NCI-H774 (cell line): ENCODE data around the gene SERINC2.

Experiments
- DNase-seq: peaks from one replicate; lab custom pipeline; 2025; lab: John Stamatoyannopoulos, UW

Gene SERINC2

DNA sequence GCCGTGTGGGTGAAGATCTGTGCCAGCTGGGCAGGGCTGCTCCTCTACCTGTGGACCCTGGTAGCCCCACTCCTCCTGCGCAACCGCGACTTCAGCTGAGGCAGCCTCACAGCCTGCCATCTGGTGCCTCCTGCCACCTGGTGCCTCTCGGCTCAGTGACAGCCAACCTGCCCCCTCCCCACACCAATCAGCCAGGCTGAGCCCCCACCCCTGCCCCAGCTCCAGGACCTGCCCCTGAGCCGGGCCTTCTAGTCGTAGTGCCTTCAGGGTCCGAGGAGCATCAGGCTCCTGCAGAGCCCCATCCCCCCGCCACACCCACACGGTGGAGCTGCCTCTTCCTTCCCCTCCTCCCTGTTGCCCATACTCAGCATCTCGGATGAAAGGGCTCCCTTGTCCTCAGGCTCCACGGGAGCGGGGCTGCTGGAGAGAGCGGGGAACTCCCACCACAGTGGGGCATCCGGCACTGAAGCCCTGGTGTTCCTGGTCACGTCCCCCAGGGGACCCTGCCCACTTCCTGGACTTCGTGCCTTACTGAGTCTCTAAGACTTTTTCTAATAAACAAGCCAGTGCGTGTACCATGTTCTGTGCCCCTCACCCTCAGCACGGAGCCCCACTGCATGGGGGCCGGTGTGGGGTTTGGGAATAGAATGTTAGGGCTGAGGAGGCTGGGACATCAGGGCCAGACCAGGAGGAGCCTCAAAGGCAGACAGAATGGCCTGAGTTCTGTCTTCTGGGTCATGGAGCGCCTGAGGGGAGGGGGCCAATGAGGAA, 21.3 kb downstream of the SERINC2 start:
- no peak for DNase-seq

DNA sequence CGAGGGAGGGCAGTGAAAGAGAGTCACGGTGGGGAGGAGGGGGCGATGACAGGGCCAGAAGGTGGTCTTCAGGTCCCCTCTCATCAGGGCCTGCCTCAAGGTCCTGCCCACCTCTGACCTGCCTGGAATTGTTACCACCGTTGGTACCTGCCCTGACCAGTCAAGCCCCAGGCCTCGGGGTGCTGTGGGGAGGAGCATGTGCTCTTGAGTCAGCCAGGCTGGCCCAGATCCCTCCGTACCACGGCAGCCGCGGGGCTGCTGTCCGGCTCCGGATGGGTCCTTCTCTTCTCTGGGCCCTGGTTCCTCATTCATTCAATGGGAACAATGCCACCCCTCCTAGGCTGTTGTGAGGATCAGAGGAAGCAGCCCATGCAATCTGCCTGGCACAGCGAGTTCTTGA, 22.0 kb downstream of the SERINC2 start:
- no peak for DNase-seq

DNA sequence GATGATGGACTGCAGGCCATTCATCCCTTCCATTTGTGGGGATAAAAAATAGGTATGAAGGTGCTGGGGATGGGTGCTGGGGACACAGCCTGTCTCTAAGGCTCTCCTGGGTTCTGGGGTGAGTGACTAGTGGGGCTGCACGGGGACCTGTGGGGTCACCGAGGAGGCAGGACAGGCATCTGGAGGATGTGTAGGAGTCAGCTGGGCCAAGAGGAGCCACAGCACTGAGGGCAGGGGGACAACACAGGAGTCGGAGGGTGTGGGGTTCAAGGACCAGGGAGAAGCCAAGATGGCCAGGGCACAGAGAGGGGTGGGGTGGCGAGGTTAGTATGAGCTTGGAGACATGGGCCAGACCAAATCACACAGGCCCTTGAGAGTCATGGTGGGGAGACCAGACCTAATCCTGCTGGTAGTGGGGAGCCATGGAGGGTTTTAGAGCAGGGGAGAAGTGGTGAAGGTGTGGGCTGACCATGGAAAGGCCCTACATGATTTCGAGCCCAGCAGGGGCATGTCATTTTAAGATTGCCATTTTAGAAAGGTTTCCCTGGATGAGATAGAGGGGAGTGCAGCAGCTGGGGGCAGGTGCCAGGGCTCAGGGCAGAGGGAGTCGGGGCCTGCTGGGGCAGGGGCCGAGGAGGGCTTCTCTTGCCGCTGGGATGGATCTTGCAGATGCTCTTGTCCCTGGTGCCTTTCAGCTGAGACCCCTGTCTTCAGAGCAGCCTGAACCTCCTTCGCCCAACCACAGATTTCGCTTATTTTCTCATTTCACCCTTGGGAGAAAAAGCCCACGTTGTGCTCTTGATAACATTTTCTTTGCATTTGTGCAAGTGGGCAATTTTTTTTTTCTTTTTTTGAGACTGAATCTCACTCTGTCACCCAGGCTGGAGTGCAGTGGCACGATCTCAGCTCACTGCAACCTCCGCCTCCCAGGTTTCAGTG, 22.7 kb downstream of the SERINC2 start:
- no peak for DNase-seq

DNA sequence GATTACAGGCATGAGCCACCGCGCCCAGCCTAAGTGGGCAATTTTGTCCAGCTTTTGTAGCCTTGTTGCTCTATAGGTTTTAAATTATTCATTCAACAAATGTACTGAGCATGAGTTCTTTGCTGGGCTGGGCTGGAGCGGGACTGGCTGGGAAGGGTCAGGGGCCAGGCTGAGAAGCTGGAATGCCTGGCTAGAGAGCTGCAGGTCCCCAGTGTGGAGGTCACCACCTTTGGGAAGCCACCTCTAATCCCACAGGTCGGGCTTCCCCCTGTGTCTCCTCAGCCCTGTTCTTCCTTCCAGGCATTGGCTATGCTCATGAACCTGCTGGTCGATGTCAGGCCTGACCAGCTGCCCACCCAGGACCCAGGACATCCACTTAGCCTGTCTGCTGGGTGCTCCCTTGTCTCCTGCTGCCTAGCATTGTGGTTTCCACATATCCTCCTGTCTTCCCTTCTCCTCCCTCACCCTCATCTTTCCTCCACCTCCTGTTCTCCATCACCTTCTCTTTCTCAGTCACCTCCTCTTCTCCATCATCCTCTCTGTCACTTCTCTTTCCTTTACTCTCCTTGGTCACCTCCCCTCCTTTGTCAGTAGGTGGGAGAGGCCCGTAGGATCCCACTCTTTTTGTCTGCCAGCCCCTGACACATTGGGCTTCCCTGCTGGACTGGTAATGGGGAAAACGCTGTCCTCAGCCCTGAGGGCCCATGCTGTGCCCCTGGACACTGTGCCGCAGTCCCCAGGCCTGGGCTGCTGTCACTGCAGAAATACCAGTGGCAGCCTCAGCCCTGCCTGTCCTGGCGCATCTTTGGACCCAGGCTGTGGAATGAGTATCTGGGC, 23.8 kb downstream of the SERINC2 start:
- DNase-seq = no peak

- DNase-seq = no peak
Measured at GRCh38 chr1:31437433-31438037, 24.5 kb downstream of the SERINC2 start.

DNA sequence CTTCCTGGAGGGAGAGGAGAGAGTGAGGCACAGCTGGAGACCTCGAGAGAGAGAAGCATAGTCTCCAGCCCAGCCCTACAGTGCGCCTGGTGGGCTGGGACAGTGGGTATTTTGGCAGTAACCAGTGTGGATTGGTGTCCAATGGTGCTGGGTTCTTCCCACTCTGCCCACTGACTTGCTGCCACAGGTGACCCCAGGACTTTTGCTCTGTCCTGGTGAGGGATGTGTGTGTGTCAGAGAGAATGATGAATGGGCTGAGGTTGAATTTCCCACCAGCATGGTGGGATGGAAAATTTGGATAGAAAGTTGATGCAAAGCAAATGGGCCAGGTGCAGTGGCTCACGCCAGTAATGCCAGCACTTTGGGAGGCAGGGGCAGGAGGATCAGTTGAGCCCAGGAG, 26.3 kb downstream of the SERINC2 start:
- no peak for DNase-seq

- DNase-seq = no peak
Measured at GRCh38 chr1:31441073-31441472, 28.1 kb downstream of the SERINC2 start.

- no peak for DNase-seq
Measured at GRCh38 chr1:31441558-31441957, 28.5 kb downstream of the SERINC2 start.

DNA sequence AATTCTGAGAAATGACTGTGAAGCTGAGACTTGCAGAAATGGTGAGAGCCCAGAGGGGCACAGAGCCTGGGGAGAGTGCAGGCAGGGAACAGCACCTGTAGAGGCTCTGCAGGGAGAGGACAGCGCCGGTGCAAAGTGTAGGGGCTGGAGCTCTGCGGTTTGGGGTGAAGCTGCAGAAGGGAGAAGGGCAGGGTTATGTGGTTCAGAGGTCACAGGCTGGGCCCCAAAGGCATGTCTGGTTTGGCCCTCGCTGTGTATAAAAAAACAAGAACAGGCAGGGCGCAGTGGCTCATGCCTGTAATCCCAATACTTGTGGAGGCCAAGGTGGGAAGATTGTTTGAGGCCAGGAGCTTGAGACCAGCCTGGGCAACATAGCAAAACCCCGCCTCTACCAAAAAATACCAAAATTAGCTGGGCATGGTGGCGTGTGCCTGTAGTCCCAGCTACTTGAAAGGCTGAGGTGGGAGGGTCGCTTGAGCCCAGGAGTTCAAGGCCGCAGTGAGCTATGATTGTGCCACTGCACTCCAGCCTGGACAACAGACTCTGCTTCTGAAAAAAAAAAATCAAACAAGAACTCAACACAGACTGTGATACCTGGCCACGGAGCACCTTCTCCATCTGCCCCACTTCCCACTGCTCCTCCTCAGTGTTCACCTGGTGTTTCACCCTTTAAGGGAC, 29.1 kb downstream of the SERINC2 start:
- no peak for DNase-seq

DNA sequence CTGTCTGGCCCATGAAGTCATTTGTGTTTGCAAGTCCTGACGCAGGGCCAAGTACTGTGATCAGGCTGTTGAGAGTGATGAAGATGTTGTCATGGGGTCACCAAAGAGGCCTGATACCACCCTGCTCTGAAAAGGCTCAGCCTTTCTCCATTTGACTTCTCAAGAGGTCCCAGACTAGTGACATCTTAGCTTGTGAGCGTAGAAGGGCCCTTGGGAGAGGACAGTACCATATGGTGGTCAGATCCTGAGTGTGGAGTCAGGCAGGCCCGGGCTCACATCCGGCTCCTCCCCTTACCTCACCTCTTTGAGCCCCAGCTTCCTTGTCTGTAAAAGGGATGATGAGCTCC, 29.6 kb downstream of the SERINC2 start:
- DNase-seq = no peak

DNA sequence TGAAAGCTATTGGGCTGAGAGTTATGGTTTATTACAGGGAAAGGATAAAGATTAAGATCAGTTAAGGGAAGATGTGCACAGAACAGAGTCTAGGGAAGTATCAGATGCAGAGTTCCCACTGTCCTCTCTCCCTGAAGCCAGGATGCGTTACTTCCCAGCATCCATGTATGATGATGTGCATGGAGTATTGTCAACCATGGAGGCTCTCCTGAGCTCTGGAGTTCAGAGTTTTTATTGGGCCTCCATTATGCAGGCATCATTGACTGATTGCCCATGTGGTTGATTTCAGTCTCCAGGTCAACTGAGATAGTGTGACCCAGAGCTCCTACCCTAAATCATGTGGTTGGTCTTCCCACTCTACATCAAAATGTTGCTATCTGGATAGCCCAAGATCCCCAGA, 30.7 kb downstream of the SERINC2 start:
- no peak for DNase-seq

DNA sequence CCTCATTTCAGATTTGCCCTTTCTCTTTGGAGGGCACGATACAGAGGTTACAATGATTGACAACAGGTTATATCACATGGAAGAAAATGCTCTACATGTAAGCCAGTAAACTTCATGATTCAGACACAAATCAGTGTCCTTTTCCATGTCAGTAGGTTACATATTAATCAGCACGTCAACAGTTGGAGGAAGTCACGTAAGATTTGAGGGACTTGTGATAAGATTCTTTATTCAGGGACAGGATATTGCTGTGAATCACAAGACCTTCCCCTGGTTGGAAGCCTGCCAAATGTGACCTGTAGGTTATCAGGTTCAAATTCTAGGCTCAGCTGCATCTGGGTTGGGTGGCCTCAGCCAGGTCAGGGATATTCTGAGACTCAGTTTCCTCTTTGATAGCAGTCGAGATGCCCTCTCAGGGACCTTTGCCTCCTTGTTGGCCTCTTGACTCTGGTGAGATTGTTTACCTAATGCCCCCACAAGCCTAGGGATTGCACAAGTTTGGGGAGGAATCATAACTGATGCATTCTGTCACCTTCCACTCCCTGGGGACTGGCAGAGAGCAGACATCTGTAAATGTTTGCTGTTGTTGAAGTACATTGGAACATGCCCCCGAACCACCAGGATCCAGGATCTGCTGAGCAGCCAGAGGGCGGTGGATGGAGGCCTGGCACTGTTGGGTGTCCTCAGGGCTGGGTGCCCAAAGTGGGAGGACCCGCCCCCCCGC, 31.9 kb downstream of the SERINC2 start:
- no peak for DNase-seq

GRCh38 chr1:31445951-31446350, 32.9 kb downstream of the SERINC2 start:
- DNase-seq = no peak

DNA sequence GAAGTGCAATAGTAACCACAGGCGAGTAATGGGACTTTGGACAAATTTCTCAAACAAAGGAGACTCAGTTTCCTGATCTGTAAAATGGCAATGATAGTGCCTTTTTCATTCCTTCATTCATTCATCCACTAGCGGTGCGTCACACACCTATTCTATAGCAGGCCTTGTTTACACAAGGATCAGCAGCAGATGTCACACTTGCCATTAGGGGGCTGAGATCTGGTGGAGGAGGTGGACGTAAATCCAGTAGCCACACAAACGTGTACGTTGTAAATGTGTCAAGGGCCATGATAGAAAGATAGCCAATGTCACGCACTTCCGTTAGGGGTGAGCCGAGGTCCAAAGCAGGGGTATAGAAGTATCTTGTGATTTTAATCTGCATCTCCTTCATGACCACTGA, 34.2 kb downstream of the SERINC2 start:
- no peak for DNase-seq

DNA sequence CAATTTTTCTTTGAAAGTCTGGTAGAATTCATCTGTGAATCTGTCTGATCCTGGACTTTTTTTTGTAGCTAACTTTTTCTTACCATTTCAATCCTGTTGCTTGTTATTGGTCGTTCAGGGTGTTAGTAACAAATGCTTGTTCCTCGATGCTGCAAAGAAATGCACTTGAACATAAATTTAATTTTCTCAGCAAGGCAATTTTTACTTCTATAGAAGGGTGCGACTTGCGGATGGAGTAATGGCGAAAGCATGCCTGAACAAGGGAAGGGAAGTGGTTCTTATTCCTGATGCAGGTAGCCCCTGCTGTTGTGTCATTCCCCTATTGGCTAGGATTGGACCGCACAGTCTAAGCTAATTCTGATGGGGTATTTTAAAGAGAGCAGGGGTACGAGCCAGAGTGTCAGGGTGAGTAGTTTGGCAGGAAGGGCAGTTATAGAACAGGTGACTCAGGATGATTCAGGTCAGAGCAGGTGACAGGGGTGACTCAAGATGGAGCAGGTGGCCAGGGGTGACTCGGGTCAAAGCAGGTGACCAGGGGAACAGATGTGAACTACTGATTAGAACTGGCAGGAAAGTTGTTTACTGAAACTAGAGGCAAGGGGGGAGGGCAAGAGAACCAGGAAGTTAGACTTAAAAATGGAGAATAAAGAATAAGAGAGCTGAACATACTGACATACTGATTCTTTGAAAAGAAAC, 40.5 kb downstream of the SERINC2 start:
- DNase-seq = no peak

GRCh38 chr1:31458287-31458896, 45.4 kb downstream of the SERINC2 start:
- no peak for DNase-seq

GRCh38 chr1:31460027-31460426, 47.0 kb downstream of the SERINC2 start:
- DNase-seq = no peak

GRCh38 chr1:31467005-31467674, 54.1 kb downstream of the SERINC2 start:
- no peak for DNase-seq

DNA sequence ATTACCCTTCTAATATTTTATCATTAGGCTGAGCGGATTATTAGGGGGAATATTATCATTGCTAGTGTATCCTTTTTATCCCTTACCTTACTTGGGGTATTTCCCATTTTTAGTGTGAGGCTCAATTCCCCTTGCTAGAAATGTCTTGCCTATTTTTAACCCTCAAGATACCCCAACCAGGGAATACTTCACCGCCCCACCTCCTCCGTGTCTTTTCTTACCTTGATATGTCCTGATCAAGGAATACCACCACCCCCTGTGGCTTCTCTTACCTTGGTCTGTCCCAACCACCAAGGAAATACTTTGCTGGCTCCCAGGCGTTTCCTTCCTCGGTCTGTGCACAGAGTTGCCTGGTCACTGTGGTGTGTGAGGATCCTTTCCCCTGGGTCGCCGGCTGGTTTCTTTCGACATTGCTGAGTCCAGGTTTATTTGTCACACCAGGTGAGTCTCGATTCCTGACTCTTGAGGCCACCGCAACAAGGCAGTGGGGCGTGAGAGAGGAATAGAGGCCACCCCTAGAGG, 57.8 kb downstream of the SERINC2 start:
- DNase-seq = no peak
